HCT116 (cell line): ENCODE data around the gene TMEM74B.

Source experiments
- JUND ChIP-seq: IDR thresholded peaks from 2 replicates; pipeline ENCODE4 v1.6.1; 2012
- POLR2A ChIP-seq: IDR thresholded peaks from 2 replicates; pipeline ENCODE4 v1.7.0; 2011; ENCODE audit warnings: borderline replicate concordance; ENCODE audit not compliant: insufficient read depth, insufficient read length; ENCODE audit errors: extremely low read depth
- SIN3A ChIP-seq: IDR thresholded peaks from 2 replicates; pipeline ENCODE4 v1.6.1; 2012; ENCODE audit warnings: low read depth
- TF ChIP-seq, protein P1 (sequence below), 3 experiments: fragments of 200-600 bp in 1 of 3; sonication (generic) in 1 of 3; IDR thresholded peaks in 2 of 3; conservative IDR thresholded peaks in 1 of 3; 2 replicates each; pipeline ENCODE4 v1.5.1; 2012 to 2017; ENCODE audit warnings: low read depth in 2 of 3, low read length in 2 of 3, antibody characterized with exemption in 1 of 3, borderline replicate concordance in 1 of 3, control low read depth in 1 of 3, mild to moderate bottlenecking in 1 of 3, mixed read lengths in 1 of 3, mixed run types in 1 of 3, moderate library complexity in 1 of 3; ENCODE audit not compliant: insufficient read depth in 1 of 3

DNA sequence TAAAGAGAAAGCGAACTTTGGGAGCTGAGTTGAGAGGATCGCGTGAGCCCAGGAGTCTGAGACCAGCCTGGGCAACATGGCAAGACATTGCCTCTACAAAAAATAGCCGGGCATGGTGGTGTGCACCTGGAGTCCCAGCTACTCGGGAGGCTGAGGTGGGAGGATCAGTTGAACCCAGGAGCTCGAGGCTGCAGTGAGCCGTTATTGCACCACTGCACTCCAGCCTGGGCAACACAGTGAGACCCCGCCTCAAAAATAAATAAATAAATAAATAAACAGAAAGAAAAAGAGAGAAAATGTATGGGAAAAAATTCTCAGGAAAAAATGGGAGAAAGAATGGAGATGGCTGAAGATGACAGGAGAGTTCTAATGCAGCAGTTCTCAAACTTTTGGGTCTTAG lies 21.0 kb upstream of the TMEM74B start:
- TF ChIP-seq POLR2A (no peak), JUND (no peak), SIN3A (no peak)
- TF ChIP-seq, protein P1, sequence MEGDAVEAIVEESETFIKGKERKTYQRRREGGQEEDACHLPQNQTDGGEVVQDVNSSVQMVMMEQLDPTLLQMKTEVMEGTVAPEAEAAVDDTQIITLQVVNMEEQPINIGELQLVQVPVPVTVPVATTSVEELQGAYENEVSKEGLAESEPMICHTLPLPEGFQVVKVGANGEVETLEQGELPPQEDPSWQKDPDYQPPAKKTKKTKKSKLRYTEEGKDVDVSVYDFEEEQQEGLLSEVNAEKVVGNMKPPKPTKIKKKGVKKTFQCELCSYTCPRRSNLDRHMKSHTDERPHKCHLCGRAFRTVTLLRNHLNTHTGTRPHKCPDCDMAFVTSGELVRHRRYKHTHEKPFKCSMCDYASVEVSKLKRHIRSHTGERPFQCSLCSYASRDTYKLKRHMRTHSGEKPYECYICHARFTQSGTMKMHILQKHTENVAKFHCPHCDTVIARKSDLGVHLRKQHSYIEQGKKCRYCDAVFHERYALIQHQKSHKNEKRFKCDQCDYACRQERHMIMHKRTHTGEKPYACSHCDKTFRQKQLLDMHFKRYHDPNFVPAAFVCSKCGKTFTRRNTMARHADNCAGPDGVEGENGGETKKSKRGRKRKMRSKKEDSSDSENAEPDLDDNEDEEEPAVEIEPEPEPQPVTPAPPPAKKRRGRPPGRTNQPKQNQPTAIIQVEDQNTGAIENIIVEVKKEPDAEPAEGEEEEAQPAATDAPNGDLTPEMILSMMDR (IDR thresholded peaks at IDR 0.05 in 2 of 3, conservative IDR thresholded peaks at IDR 0.05 in 1 of 3; ENCODE audit: borderline replicate concordance in 1 of 3, insufficient read depth in 1 of 3, low read depth in 2 of 3, low read length in 2 of 3): no peak
